LNCAP (cell line): ENCODE data around the gene NEMP2.

Source experiments
- CTCF ChIP-seq: fragments of 450-650 bp; IDR thresholded peaks from 2 replicates; pipeline ENCODE4 v1.5.1; 2017; ENCODE audit warnings: mild to moderate bottlenecking

The NEMP2 gene, protein sequence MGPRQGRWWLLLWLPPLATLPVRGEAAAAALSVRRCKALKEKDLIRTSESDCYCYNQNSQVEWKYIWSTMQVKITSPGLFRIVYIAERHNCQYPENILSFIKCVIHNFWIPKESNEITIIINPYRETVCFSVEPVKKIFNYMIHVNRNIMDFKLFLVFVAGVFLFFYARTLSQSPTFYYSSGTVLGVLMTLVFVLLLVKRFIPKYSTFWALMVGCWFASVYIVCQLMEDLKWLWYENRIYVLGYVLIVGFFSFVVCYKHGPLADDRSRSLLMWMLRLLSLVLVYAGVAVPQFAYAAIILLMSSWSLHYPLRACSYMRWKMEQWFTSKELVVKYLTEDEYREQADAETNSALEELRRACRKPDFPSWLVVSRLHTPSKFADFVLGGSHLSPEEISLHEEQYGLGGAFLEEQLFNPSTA

DNA sequence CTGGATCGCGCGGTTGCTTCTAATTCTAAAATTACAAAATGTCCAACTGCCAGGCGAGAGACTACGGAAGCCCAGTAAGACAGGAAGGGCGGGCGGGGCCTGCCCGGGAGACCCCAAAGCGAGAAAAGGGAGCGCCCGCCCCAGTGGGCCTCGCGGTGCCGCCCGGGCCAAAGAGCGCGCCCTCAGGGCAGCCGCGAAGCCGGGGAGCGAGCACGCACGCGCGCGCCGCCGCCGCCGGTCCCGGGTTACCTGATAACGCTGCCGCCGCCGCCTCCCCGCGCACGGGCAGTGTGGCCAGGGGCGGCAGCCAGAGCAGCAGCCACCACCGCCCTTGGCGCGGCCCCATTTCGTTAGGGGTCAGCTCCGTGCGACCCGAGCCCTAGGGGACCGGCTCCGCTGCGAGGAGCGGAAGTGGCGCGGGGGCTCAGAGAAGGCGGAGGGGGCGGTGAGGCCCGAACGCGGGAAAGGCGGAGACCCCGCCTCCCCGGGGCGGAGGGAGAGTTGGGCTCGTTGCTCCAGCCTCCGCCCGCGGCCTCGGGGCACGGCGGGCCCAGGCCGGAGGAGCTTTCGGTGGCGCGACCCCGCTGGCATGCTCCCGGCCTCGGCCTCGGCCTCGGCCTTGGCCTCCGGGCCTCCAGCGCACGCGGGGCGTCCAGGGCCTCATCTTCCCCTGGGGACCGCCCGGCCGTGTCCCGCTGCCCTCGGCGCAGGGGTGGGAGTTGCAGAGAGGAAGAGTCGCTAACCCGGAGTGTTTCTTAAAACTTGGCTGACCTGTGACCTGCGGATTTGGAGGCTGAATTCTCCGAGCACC is at the start of gene NEMP2:
Gene NEMP2, minus strand, starts transcription at position 413 of the 811 bp plus-strand sequence. Its CDS starts 67 bp downstream, at position 346.
- TF ChIP-seq CTCF: no peak

DNA sequence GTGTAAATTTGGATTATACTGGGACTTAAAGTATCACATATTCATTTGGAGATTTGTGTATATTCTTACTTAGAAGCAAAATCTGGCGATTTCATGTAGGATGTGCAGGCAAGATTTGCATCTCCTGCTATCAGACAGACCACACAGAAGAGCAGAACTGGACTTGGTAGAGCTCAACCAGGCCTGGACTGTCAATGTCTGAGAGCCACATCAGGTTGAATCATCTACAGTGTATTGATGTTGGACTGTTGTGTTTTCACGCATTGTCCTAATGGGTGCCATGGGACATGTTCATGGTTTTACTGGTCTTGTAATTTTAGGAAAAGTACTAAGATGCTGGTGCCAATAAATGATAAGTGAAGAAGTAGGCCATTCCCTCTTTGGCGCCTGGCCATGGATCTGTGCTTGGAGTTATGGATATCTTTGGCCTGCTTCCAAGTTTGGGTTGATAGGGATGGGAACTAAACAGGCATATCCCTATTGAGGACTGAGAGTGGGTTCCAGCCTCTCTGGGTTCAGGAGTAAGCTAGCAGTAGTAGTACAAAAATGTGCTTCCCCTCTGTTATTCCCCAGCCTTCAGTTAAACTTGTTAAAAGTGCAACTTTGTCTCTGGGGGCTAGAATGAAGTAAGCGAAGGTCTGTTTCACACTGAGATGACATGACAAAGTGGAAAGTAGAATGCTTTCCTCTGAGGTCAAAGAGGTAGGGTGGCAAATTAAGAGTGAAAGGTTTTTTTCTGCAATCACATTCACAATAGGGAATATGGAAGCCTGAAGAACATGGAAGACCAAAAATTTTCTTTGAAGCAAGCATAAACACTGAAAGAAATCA is 49.2 kb upstream of the NEMP2 start:
- TF ChIP-seq CTCF: no peak

DNA sequence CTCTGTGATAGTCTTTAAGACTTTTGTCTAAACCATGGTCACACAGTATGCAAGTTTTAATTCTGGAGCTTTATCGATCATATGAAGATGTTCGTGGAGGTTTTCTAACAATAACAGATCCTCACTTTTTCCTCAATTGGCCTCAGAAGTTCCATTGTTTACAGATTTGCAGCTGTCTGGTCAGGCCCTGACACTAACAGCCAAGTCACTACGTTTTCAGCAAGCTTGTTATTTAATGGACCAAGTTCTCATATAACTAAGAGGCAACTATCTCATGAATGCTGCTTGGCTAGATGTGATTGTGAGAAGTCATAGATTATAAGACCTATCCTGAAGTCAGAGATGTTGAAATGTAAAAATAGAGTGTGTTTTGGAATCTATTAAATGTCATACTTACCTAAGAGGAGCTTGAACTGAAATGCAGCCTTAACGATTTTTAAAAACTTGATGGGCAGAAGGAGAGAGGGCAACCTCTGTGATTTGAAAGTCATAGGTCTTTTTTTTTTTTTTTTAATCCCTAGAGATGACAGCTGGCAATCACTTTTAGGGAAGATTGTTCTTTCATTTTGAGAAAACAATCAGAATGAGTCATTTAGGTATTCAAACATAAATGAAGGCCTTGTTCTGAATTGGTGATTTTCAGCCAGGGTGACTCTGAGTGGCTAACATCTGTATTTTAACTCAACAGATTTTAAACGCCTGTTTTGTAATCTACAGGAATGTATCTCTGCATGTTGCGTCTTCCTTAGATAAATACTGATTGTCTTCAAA is 48.4 kb upstream of the NEMP2 start:
- no peak for TF ChIP-seq CTCF

DNA sequence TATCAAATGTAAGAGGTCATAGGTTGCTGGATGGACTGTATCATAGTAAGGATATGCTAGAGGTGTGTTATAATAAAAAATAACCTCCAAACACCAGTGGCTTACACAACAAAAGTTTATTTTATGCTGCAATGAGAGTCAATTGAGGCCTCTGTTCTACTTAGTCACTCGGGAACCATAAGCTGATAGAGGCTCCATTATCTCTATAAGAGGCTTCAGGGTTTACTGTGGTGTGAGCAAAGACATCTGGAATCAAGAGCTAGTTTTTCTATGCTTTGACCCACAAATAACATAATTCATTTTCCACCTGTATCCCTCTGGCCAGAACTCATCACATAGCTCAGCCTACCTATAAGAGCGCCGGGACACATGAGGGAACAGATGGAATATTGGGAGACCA is 47.5 kb upstream of the NEMP2 start:
- TF ChIP-seq CTCF: no peak

DNA sequence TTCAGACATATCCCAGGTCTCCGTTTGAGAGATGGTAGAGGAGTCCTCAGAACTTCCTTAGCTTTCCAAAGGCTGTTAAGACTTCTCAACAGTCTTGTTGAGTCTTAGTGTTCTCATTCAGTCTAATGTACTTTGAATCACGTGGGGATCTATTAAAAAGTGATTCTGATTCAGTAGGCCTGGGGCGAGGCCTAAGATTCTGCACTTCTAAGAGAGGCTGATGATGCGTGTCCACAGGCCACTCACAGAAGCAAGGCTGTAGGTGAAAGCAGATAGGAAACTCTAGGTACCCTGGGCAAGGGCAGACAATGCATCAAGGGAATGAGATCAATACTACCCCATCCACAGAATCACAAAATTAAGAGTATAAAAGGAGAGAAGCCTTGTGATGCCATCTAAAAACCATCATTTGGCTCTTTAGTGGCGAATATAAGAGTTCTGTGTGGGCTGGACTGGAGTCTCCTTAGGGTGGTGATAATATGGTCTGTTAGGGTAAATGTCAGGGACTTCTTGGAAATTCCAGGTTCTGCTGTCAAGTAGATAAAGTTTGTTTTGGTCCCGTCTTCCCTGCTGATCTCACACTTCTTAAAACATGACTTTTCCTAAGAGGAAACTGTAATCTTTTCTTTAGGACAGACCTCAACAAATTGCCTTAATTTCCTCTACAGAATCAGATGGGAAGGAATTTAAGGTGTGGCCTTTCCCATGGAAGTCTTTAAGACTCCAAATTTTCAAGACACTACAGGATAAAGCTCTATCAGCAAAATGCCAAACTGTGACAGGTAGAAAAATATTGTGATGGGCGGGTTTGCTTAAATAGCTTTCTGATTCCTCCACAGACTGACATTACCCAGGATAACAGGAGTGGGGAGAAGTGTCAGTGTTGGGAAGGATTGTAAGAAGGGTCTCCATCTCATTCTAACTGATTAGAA is 45.7 kb upstream of the NEMP2 start:
- no peak for TF ChIP-seq CTCF

- no peak for TF ChIP-seq CTCF
Measured at GRCh38 chr2:190579058-190579410, 44.5 kb upstream of the NEMP2 start.
